Kidney (tissue), 14 donors: ENCODE measurements around the gene DST. TPM values are rescaled to one million over a fixed set of nuclear protein-coding genes. Genes with fewer than 3 reads are reported as not detected.

Experiments
- DNase-seq, 5 donors: peaks; one replicate each; pipeline ENCODE4 v3.0.0-alpha.2; 2013 to 2020
- FAIRE-seq: peaks from 2 replicates; lab custom pipeline; 2012; peaks lifted over from hg19 to GRCh38; lab: Jason Lieb, UNC
- H3K27ac ChIP-seq, 2 donors: one replicate each; pipeline ENCODE4 v1.7.0; 2013; ENCODE audit warnings: low read depth in 2 of 2, low read length in 2 of 2, inconsistent platforms in 1 of 2
- H3K27me3 ChIP-seq: one replicate; pipeline ENCODE4 v1.7.1; 2013; ENCODE audit warnings: low read length, inconsistent platforms; ENCODE audit not compliant: control insufficient read depth, insufficient read depth
- H3K36me3 ChIP-seq, 3 donors: one replicate each; pipeline versions ENCODE4 v1.7.0 to v1.7.1; 2013; ENCODE audit warnings: low read length in 3 of 3, control low read depth in 1 of 3, inconsistent platforms in 1 of 3; ENCODE audit not compliant: insufficient read depth in 3 of 3, control insufficient read depth in 2 of 3
- H3K4me1 ChIP-seq, 3 donors: one replicate each; pipeline versions ENCODE4 v1.7.0 to v1.7.1; 2013; ENCODE audit warnings: low read length in 3 of 3, inconsistent platforms in 1 of 3, low read depth in 1 of 3; ENCODE audit not compliant: control insufficient read depth in 2 of 3, insufficient read depth in 2 of 3
- H3K4me3 ChIP-seq, 3 donors: one replicate each; pipeline versions ENCODE4 v1.7.0 to v1.8.1; 2013; ENCODE audit warnings: low read length in 3 of 3, control low read depth in 1 of 3, inconsistent platforms in 1 of 3
- H3K9ac ChIP-seq, 3 donors: one replicate each; pipeline versions ENCODE4 v1.7.0 to v1.7.1; 2013; ENCODE audit warnings: low read length in 3 of 3, control low read depth in 1 of 3, inconsistent platforms in 1 of 3
- H3K9me3 ChIP-seq, 3 donors: one replicate each; pipeline versions ENCODE4 v1.7.0 to v1.7.1; 2013; ENCODE audit warnings: low read length in 3 of 3, control low read depth in 1 of 3, inconsistent platforms in 1 of 3; ENCODE audit not compliant: control insufficient read depth in 2 of 3, insufficient read depth in 1 of 3
- intact Hi-C: fragments of 100-400 bp; cut with DNase I; formaldehyde crosslinking; loops from one replicate; pipeline ENCODE4 v1.11.1; 2022
- polyA plus RNA-seq: library from polyadenylated mRNA; stranded (reverse); fragments of 350-450 nt; fragmentation: Illumina TruSeq; extraction: RNeasy Lipid Tissue Mini Kit (QIAGEN cat#74804); gene quantifications from one replicate; pipeline ENCODE4 v1.2.3, GENCODE V29; 2014; ENCODE audit warnings: low read depth, low replicate concordance; ENCODE audit not compliant: insufficient read depth
- total RNA-seq: library from RNA; stranded (reverse); fragmentation: NEBNext Ultra II Directional; extraction: Animal tissue kit (Norgen Biotek cat#: 25700); gene quantifications from one replicate; pipeline ENCODE4 v1.2.1, GENCODE V29; 2021
- TF ChIP-seq, protein P1 (sequence below): IDR thresholded peaks from 3 replicates; pipeline ENCODE4 v1.5.1; 2012; ENCODE audit warnings: mild to moderate bottlenecking, moderate library complexity, borderline replicate concordance; ENCODE audit not compliant: insufficient read depth; ENCODE audit errors: extremely low read depth
- donor health status: control.
- donor health status: control.
- donor health status: control.
- donor health status: control.
- donor health status: control.
- donor health status: DM: yes; HTN: yes; CAD: no.
- donor health status: Normal renal cell carcinoma (clear cell type).

The DST gene
- total and polyA plus RNA-seq, 2 donors from 2014 or later = 68.2 to 259 TPM

- TF ChIP-seq, protein P1, sequence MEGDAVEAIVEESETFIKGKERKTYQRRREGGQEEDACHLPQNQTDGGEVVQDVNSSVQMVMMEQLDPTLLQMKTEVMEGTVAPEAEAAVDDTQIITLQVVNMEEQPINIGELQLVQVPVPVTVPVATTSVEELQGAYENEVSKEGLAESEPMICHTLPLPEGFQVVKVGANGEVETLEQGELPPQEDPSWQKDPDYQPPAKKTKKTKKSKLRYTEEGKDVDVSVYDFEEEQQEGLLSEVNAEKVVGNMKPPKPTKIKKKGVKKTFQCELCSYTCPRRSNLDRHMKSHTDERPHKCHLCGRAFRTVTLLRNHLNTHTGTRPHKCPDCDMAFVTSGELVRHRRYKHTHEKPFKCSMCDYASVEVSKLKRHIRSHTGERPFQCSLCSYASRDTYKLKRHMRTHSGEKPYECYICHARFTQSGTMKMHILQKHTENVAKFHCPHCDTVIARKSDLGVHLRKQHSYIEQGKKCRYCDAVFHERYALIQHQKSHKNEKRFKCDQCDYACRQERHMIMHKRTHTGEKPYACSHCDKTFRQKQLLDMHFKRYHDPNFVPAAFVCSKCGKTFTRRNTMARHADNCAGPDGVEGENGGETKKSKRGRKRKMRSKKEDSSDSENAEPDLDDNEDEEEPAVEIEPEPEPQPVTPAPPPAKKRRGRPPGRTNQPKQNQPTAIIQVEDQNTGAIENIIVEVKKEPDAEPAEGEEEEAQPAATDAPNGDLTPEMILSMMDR = no peak
- peaks cover 0 to 2% (median 0%) of the 10 kb centered on the region in 3 donors for H3K36me3 ChIP-seq
- intact Hi-C loops = no loop called here
- FAIRE-seq = no peak
- no peak overlapping the region for H3K27ac ChIP-seq
- H3K27me3 ChIP-seq = no peaks in the 10 kb centered on the region
- no peaks in the 10 kb centered on the region for H3K9me3 ChIP-seq
- no peak for DNase-seq
- H3K9ac ChIP-seq = no peak overlapping the region
- no peaks in the 10 kb centered on the region for H3K4me1 ChIP-seq
- no peak overlapping the region for H3K4me3 ChIP-seq
These were observed 41.3 kb downstream of the DST start for GRCh38 chr6:56601390-56601789.

DNA sequence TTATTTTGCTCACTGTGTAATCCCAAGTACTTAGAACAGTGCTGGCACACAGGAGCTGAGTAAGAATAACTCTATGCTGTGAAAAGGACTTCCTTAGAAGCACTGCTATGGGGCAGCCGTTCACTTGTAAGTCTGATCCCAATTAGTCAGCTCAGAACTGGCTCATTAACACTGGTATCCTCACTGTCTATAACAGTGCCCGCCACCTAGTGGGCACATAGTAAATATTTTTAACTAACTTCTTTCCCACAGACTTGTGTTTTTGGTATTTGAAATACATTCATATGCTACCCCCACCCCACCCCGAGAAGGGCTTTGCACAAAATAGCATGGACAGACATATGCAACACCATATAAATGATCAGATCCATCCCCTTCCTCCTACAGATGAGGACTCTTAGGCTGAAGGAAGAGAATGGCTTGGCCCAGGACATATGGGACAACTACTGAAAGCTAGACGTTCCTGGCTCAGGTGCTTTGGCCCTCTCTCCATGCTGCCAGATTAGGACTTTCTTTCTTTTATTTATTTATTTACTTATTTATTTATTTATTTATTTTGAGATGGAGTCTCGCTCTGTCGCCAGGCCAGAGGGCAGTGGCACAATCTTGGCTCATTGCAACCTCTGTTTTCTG is 47.1 kb downstream of the DST start:
- H3K4me3 ChIP-seq = no peak overlapping the region
- no peaks in the 10 kb centered on the region for H3K27me3 ChIP-seq
- DNase-seq (peak in 3 of 5 donors; percentile 35 to 75 (median 59)), FAIRE-seq (no peak)
- no peaks in the 10 kb centered on the region for H3K9me3 ChIP-seq
- peaks cover 0 to 6% (median 0%) of the 10 kb centered on the region in 3 donors for H3K36me3 ChIP-seq
- no peaks in the 10 kb centered on the region for H3K4me1 ChIP-seq
- TF ChIP-seq, protein P1 = peak; percentile 31
- intact Hi-C loops = no loop called here
- H3K27ac ChIP-seq = no peak overlapping the region
- no peak overlapping the region for H3K9ac ChIP-seq

GRCh38 chr6:56594699-56595098 is 48.0 kb downstream of the DST start:
- intact Hi-C loops = loop anchor here (5.0 kb wide), 1 partner anchor 237 kb away; no protein-coding TSS in a partner anchor
- FAIRE-seq (no peak), DNase-seq (peak in 1 of 5 donors; percentile 28)
- Histone ChIP-seq H3K27me3 (no peaks in the 10 kb centered on the region), H3K9me3 (no peaks in the 10 kb centered on the region), H3K27ac (no peak overlapping the region), H3K36me3 (peaks cover 0 to 6% (median 0%) of the 10 kb centered on the region in 3 donors), H3K4me3 (no peak overlapping the region), H3K9ac (no peak overlapping the region), H3K4me1 (no peaks in the 10 kb centered on the region)
- TF ChIP-seq, protein P1 = no peak
